Tibial artery (tissue), 4 donors: Measurements from ENCODE around the gene FAS.
"Not testable (repeated sequence)": the region's sequence is repeated elsewhere in the genome, so short reads cannot be mapped to it uniquely, and the experiment has no call there.

Source experiments
- DNase-seq, 2 donors: peaks; one replicate each; pipeline ENCODE4 v3.0.0-alpha.2; 2019
- H3K27ac ChIP-seq, 2 donors: fragments of 200-600 bp; sonication (generic) in 1 of 2; 1 replicate in 1 of 2; 2 replicates in 1 of 2; pipeline ENCODE4 v1.5.1; 2018 to 2019; ENCODE audit warnings: mild to moderate bottlenecking in 1 of 2
- H3K27me3 ChIP-seq, 2 donors: fragments of 200-600 bp; sonication (generic) in 1 of 2; one replicate each; pipeline versions ENCODE4 v1.5.1 to v1.6.0; 2016 to 2019
- H3K36me3 ChIP-seq, 3 donors: fragments of 200-600 bp; sonication (generic) in 2 of 3; one replicate each; pipeline ENCODE4 v1.5.1; 2016 to 2019; ENCODE audit warnings: mild to moderate bottlenecking in 2 of 3
- H3K4me1 ChIP-seq, 4 donors: fragments of 200-600 bp; sonication (generic) in 2 of 4; 1 replicate in 3 of 4; 2 replicates in 1 of 4; pipeline ENCODE4 v1.5.1; 2016 to 2019
- H3K4me3 ChIP-seq, 2 donors: fragments of 200-600 bp; sonication (generic) in 1 of 2; 1 replicate in 1 of 2; 2 replicates in 1 of 2; pipeline ENCODE4 v1.5.1; 2018 to 2019; ENCODE audit warnings: mild to moderate bottlenecking in 2 of 2
- H3K9me3 ChIP-seq, 3 donors: fragments of 200-600 bp; sonication (generic) in 1 of 3; one replicate each; pipeline ENCODE4 v1.5.1; 2016 to 2019
- CTCF ChIP-seq, 2 experiments: fragments of 200-600 bp in 1 of 2; fragments of 450-650 bp in 1 of 2; IDR thresholded peaks; one replicate each; pipeline ENCODE4 v1.5.1; 2017 to 2019; ENCODE audit warnings: antibody characterized with exemption in 2 of 2, mild to moderate bottlenecking in 1 of 2, moderate library complexity in 1 of 2
- intact Hi-C: fragments of 100-400 bp; cut with DNase I; formaldehyde crosslinking; loops from one replicate; pipeline ENCODE4 v1.15.0; 2023; ENCODE audit warnings: low total_unique reads

The FAS gene

DNA sequence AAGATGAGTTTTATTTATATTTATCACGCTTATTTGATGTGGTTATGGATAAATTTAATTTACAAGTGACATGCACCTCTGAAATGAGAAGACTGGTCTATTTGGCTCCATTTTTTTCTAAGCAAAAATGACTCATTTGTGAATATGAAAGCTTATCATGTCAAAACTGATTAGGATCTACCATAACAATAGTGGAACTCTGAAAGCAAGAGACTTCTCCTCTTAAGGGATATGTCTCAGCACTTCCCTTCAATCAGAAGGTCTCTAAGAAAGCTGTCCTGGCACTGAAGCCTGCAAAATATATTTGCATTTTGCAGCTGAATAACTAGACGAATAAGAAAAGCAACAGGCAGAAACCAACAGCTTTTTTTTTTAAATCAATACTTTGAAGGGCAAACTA, 12.7 kb downstream of the FAS start:
- DNase-seq = no peak
- H3K4me1 ChIP-seq = peaks cover 0 to 55% (median 13%) of the 10 kb centered on the region in 4 donors
- TF ChIP-seq CTCF (IDR thresholded peaks at IDR 0.05) = no peak
- no peak overlapping the region for H3K4me3 ChIP-seq
- H3K9me3 ChIP-seq = no peaks in the 10 kb centered on the region
- H3K27me3 ChIP-seq = no peaks in the 10 kb centered on the region
- intact Hi-C loops = no loop called here
- peaks cover 16 to 18% (median 18%) of the 10 kb centered on the region in 3 donors for H3K36me3 ChIP-seq
- H3K27ac ChIP-seq = peak overlapping the region in 1 of 2 donors; percentile 92

GRCh38 chr10:89007129-89007893, 16.7 kb downstream of the FAS start:
- H3K36me3 ChIP-seq = peaks cover 38 to 58% (median 55%) of the 10 kb centered on the region in 3 donors
- peaks cover 0 to 19% (median 1%) of the 10 kb centered on the region in 4 donors for H3K4me1 ChIP-seq
- intact Hi-C loops = no loop called here
- H3K27me3 ChIP-seq = no peaks in the 10 kb centered on the region
- TF ChIP-seq CTCF (IDR thresholded peaks at IDR 0.05) = no peak
- H3K27ac ChIP-seq = no peak overlapping the region
- H3K4me3 ChIP-seq = no peak overlapping the region
- no peak for DNase-seq
- no peaks in the 10 kb centered on the region for H3K9me3 ChIP-seq

- H3K36me3 ChIP-seq = peaks cover 18 to 59% (median 59%) of the 10 kb centered on the region in 3 donors
- intact Hi-C loops = not testable (repeated sequence)
Measured at GRCh38 chr10:89018700-89019346, 28.2 kb downstream of the FAS start.

GRCh38 chr10:89019569-89020327, 29.1 kb downstream of the FAS start:
- no peak for DNase-seq
- Histone ChIP-seq H3K9me3 (no peaks in the 10 kb centered on the region), H3K27ac (no peak overlapping the region), H3K4me1 (no peaks in the 10 kb centered on the region), H3K36me3 (peaks cover 18 to 52% (median 50%) of the 10 kb centered on the region in 3 donors), H3K27me3 (no peaks in the 10 kb centered on the region), H3K4me3 (no peak overlapping the region)
- intact Hi-C loops = loop anchor here (10.0 kb wide), 1 partner anchor 175 kb away; no protein-coding TSS in a partner anchor
- TF ChIP-seq CTCF (IDR thresholded peaks at IDR 0.05) = no peak

More at GRCh38 chr10:89018700-89019346, 28.2 kb downstream of the FAS start:
- H3K27ac ChIP-seq, H3K4me3 ChIP-seq, H3K27me3 ChIP-seq, H3K9me3 ChIP-seq, DNase-seq, H3K4me1 ChIP-seq: not testable (repeated sequence)

DNA sequence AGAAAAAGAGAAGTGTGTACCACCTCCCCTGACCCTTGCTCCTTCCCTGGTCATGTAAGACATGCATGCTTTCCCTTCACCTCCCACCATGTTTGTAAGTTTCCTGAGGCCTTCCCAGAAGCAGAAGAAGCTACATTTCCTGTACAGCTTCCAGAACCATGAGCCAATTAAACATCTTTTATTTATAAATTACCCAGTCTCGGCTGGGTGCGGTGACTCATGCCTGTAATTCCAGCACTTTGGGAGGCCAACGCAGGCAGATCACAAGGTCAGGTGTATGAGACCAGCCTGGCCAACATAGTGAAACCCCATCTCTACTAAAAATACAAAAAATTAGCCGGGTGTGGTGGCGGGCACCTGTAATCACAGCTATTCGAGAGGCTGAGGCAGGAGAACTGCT, 30.9 kb downstream of the FAS start:
- H3K36me3 ChIP-seq = peaks cover 15 to 38% (median 33%) of the 10 kb centered on the region in 3 donors
- not testable (repeated sequence) for H3K27ac ChIP-seq, H3K4me3 ChIP-seq, H3K27me3 ChIP-seq, H3K9me3 ChIP-seq, DNase-seq, H3K4me1 ChIP-seq
- intact Hi-C loops = loop anchor here (10.0 kb wide), 1 partner anchor 177 kb away; no protein-coding TSS in a partner anchor

DNA sequence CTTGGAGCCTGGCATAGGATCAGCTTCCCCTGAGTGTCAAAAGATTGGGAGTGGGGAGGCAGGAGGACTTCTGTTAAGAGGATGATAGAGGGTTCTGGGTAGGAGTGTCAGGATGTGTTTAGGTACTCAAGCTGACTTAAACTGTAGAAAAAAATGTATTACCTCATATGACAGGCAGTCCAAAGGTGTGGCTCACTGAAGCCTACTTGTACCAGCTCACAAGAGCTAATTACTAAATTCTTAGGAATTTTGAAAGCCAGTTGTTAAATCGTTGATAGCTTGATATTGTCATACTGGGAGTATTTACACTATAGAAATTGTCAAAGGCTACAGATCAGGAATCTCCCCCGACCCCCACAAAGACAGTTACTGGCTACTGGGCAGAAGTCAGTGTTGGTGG, 32.1 kb downstream of the FAS start:
- Histone ChIP-seq H3K4me1 (peaks cover 0 to 4% (median 2%) of the 10 kb centered on the region in 4 donors), H3K27ac (no peak overlapping the region), H3K4me3 (no peak overlapping the region), H3K36me3 (peaks cover 12 to 36% (median 27%) of the 10 kb centered on the region in 3 donors), H3K27me3 (no peaks in the 10 kb centered on the region), H3K9me3 (no peaks in the 10 kb centered on the region)
- no peak for DNase-seq
- intact Hi-C loops = loop anchor here (10.0 kb wide), 1 partner anchor 178 kb away; no protein-coding TSS in a partner anchor
- TF ChIP-seq CTCF (IDR thresholded peaks at IDR 0.05) = no peak
